HG02981 (cell line): ENCODE data around the gene SLC44A5.
"Not testable (repeated sequence)": the region's sequence is repeated elsewhere in the genome, so short reads cannot be mapped to it uniquely, and the experiment has no call there.

Experiments used
- ATAC-seq: cut with Tn5 transposase; IDR thresholded peaks from one replicate; pipeline ENCODE4 v1.9.1; 2021; ENCODE audit warnings: mild to moderate bottlenecking, moderate library complexity; ENCODE audit not compliant: unreplicated experiment

SLC44A5 gene

GRCh38 chr1:75469586-75470173 lies 141.2 kb downstream of the SLC44A5 start:
- ATAC-seq, result no peak

DNA sequence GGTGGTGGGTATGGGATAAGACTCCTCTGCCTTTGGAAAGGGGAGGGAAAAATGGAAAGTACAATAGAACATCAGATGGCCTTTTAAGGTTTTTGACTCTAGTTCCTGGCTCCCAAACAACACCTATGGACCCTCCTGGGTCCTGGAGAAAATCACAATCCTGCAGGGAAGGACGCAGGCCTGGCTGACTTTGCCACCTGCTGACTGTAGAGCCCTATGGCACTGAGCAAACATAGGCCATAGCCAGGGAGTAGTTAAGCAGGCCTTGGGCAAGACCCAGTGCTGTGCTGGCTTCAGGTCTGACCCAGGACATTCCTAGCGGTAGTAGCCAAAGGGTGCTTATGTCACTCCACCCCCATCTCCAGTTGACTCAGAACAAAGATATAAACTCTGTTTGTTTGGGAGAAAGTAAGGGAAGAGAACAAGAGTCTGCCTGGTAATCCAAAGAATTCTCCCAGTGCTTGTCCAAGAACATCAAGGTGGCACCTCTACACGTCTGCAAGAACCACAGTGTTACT lies 149.0 kb downstream of the SLC44A5 start:
- no peak for ATAC-seq

GRCh38 chr1:75449998-75450397 lies 160.9 kb downstream of the SLC44A5 start:
- no peak for ATAC-seq

GRCh38 chr1:75444220-75444619 lies 166.7 kb downstream of the SLC44A5 start:
- no peak for ATAC-seq

DNA sequence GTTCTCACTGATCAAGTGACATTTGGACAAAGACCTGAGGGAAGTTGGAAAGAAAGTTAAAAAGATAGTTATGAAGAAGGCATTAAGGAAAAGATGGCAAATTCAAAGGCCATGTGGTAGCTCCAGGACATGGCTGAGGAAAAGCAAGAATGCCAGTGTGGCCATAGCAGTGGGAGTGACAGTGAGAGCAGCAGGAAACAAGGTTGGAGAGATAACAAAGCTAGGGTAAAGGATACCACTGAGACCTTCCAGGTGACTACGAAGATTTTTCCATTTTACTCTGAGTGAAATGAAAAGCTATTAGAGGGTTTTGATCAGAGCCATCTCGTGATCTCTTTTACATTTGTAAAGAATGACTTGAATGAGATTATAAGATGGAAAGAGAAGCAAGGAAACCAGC lies 170.6 kb downstream of the SLC44A5 start:
- no peak for ATAC-seq

- ATAC-seq, result no peak
Measured at GRCh38 chr1:75438355-75438754, 172.6 kb downstream of the SLC44A5 start.

- ATAC-seq, result no peak
Measured at GRCh38 chr1:75431843-75432242, 179.1 kb downstream of the SLC44A5 start.

GRCh38 chr1:75430526-75430925 lies 180.4 kb downstream of the SLC44A5 start:
- no peak for ATAC-seq

- ATAC-seq, result no peak
Measured at GRCh38 chr1:75426688-75427087, 184.2 kb downstream of the SLC44A5 start.

DNA sequence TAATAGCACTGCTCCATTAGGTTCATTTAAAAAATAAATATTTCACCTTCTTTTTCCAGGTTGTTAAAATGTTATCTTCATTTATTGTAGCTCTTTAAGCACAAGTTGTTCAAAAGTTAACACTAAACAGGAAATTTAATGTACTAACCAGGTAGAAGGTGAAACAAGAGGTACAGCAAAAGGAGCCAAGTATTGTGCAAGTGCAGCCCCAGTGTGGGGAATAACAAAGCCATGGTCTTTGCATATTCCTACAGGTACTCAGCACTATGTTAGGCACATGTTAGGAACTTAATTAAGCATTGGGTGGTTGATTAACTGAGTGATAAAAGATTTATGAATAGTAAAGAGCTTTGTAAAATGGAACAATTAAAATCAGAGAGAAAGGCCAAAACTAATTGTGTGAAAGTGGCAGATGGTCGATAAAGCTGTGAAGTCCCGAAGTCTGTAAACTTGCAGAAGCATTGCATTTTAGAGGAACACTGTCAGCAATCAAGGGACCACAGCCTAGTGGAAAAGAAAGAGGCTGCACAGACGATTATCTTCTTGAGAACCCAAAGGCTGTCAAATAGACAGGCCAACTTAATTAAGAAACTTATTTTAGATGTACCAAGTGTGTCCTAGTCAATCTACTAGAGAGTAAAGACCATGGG lies 185.8 kb downstream of the SLC44A5 start:
- ATAC-seq, result no peak

- ATAC-seq, result no peak
Measured at GRCh38 chr1:75423616-75424015, 187.3 kb downstream of the SLC44A5 start.

GRCh38 chr1:75423136-75423535 lies 187.8 kb downstream of the SLC44A5 start:
- no peak for ATAC-seq

DNA sequence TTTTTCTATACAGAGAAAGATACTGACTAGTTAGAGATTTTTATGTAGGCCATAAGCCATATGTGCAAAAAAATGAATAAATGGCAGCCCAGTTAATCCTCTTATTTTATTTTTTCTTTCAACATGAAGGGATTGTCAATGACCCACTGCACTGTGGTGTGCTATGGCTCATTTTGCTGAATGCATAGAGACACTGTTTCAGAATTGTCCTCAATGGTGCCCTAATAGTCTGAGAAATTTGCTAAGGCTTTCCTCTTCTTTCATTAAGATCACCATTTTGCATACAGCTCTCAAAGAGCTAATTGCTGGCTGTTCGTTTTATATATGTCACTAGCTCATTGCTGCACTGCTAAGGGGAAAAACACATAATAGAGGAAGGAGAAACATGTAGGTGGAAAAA lies 189.5 kb downstream of the SLC44A5 start:
- no peak for ATAC-seq

GRCh38 chr1:75415187-75415586 lies 195.7 kb downstream of the SLC44A5 start:
- no peak for ATAC-seq

- ATAC-seq, result no peak
Measured at GRCh38 chr1:75412616-75413015, 198.3 kb downstream of the SLC44A5 start.

GRCh38 chr1:75404681-75405080 lies 206.2 kb downstream of the SLC44A5 start:
- not testable (repeated sequence) for ATAC-seq

DNA sequence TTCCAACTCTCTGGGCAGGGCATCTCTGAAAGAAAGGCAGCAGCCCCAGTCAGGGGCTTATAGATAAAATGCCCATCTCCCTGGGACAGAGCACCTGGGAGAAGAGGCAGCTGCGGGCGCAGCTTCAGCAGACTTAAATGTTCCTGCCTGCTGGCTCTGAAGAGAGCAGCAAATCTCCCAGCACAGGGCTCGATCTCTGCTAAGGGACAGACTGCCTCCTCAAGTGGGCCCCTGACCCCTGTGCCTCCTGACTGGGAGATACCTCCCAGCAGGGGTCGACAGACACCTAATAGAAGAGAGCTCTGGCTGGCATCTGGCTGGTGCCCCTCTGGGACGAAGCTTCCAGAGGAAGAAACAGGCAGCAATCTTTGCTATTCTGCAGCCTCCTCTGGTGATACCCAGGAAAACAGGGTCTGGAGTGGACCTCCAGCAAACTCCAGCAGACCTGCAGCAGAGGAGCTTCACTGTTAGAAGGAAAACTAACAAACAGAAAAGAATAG lies 207.7 kb downstream of the SLC44A5 start:
- ATAC-seq, result not testable (repeated sequence)

GRCh38 chr1:75400716-75401115 lies 210.2 kb downstream of the SLC44A5 start:
- no peak for ATAC-seq

DNA sequence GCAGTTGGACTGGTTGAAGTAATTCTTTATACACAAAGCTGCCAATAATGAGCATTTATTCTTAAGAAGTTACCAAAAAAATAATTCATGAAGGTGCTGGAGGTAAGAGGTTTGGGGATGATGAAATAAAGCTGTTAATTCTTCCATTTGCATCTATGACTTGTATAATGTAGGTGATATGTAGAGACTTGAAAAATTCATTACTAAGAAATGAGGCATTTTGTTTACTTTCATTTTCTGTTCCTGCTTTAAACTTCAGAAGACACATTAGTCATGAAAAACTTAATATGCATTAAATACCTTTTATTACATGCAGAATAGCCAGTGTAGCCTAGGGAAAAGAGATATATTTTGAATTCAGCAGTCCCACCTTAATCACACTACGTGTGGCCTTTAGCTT lies 214.2 kb downstream of the SLC44A5 start:
- ATAC-seq, result no peak

- no peak for ATAC-seq
Measured at GRCh38 chr1:75396260-75396659, 214.7 kb downstream of the SLC44A5 start.

DNA sequence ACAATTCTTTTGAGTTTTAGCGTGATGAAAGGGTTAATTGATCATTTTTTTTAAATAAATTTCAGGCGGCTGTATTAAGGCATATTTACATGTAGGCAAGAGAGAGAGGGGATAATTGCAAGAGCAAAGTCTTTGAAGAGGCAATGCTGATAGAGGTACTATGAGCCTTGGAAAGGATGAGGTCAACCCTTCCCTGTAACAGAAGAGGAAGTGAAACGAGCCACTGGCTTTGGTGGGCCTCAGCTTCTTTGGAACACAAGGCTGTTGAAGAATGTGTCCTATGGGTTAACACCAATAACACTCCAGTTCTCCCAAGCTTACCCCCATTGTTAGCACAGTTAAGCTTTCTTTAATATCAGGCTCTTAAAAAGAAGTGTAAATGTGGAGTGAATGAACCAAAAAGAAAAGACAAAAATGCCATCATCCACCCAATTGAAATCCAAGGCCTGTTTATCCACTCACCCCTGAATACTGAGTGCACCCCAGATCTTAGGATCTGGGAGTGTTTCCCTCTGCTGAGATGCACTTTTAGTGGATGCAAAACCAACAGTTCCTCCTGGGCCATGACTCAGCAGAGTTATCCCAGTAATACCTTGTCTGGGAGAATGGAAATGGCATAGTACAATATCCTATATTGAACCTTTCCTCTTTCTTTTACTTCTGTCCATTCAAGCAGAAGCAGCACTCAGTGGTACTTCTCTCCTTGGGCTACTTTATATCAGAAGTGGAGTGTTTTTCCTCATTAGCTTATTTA lies 216.4 kb downstream of the SLC44A5 start:
- peak; percentile 48 for ATAC-seq

GRCh38 chr1:75392278-75392677 lies 218.6 kb downstream of the SLC44A5 start:
- peak; percentile 97 for ATAC-seq
